Endothelial cell (in vitro differentiated cells): ENCODE results near the gene DGCR2. TPM values are rescaled to one million over a fixed set of nuclear protein-coding genes. Genes with fewer than 3 reads are reported as not detected.
A peak's percentile ranks its signal among the peaks of the same experiment; 100 is the strongest.

Experiments used
- DNase-seq: peaks from one replicate; pipeline ENCODE4 v3.0.0; 2021; ENCODE audit warnings: low spot score
- H3K27ac Mint-ChIP-seq: one replicate; pipeline ENCODE4 v1.8.0; 2021; ENCODE audit warnings: mixed read lengths, inconsistent platforms; ENCODE audit not compliant: unreplicated experiment
- H3K27me3 Mint-ChIP-seq: one replicate; pipeline ENCODE4 v1.8.0; 2021; ENCODE audit warnings: mild to moderate bottlenecking, moderate library complexity, mixed read lengths, inconsistent platforms; ENCODE audit not compliant: unreplicated experiment
- H3K36me3 Mint-ChIP-seq: one replicate; pipeline ENCODE4 v1.8.0; 2021; ENCODE audit warnings: mild to moderate bottlenecking, low read depth, mixed read lengths, inconsistent platforms; ENCODE audit not compliant: unreplicated experiment
- H3K4me1 Mint-ChIP-seq: one replicate; pipeline ENCODE4 v1.8.0; 2021; ENCODE audit warnings: mild to moderate bottlenecking, mixed read lengths, inconsistent platforms; ENCODE audit not compliant: unreplicated experiment
- H3K4me3 Mint-ChIP-seq: one replicate; pipeline ENCODE4 v1.8.0; 2021; ENCODE audit warnings: mild to moderate bottlenecking, mixed read lengths, inconsistent platforms; ENCODE audit not compliant: unreplicated experiment
- H3K9me3 Mint-ChIP-seq: one replicate; pipeline ENCODE4 v1.8.0; 2021; ENCODE audit warnings: mixed read lengths, inconsistent platforms; ENCODE audit not compliant: unreplicated experiment
- CTCF ChIP-seq: fragments of 200-600 bp; sonication (generic); IDR thresholded peaks from one replicate; pipeline ENCODE4 v1.5.0; 2021; ENCODE audit warnings: antibody characterized with exemption; ENCODE audit not compliant: unreplicated experiment
- total RNA-seq: library from RNA; stranded (reverse); fragmentation: NEBNext Ultra II Directional; extraction: Animal tissue kit (Norgen Biotek cat#: 25700); gene quantifications from one replicate; pipeline ENCODE4 v1.2.1, GENCODE V29; 2021; ENCODE audit not compliant: unreplicated experiment

Gene DGCR2
- total RNA-seq, 1 donor from 2014 or later = 46.7 TPM

GRCh38 chr22:19058713-19059451 lies 63.3 kb downstream of the DGCR2 start:
- TF ChIP-seq CTCF = no peak

GRCh38 chr22:19057999-19058491 lies 64.2 kb downstream of the DGCR2 start:
- DNase-seq = no peak
- H3K4me3 Mint-ChIP-seq = no peak overlapping the region
- no peak for TF ChIP-seq CTCF
- H3K27me3 Mint-ChIP-seq = peaks cover 2% of the 10 kb centered on the region
- H3K27ac Mint-ChIP-seq = no peak overlapping the region
- no peaks in the 10 kb centered on the region for H3K4me1 Mint-ChIP-seq
- H3K9me3 Mint-ChIP-seq = no peaks in the 10 kb centered on the region
- H3K36me3 Mint-ChIP-seq = peaks cover 21% of the 10 kb centered on the region

More at GRCh38 chr22:19058713-19059451, 63.3 kb downstream of the DGCR2 start:
- Mint-ChIP-seq H3K9me3 (no peaks in the 10 kb centered on the region), H3K27ac (no peak overlapping the region), H3K4me3 (no peak overlapping the region), H3K36me3 (peaks cover 21% of the 10 kb centered on the region), H3K27me3 (peaks cover 2% of the 10 kb centered on the region), H3K4me1 (no peaks in the 10 kb centered on the region)
- DNase-seq = no peak

- no peak for TF ChIP-seq CTCF
- peaks cover 2% of the 10 kb centered on the region for H3K27me3 Mint-ChIP-seq
- no peaks in the 10 kb centered on the region for H3K9me3 Mint-ChIP-seq
- no peak overlapping the region for H3K27ac Mint-ChIP-seq
- no peaks in the 10 kb centered on the region for H3K4me1 Mint-ChIP-seq
- H3K4me3 Mint-ChIP-seq = no peak overlapping the region
- peaks cover 18% of the 10 kb centered on the region for H3K36me3 Mint-ChIP-seq
- DNase-seq = no peak
These were observed 64.7 kb downstream of the DGCR2 start for GRCh38 chr22:19057539-19057938.

- Mint-ChIP-seq H3K4me3 (peak overlapping the region; percentile 67), H3K4me1 (no peaks in the 10 kb centered on the region), H3K36me3 (peaks cover 18% of the 10 kb centered on the region)
These were observed 65.2 kb downstream of the DGCR2 start for GRCh38 chr22:19056951-19057401.

More at GRCh38 chr22:19056951-19057401, 65.2 kb downstream of the DGCR2 start:
- H3K9me3 Mint-ChIP-seq = no peaks in the 10 kb centered on the region
- peaks cover 2% of the 10 kb centered on the region for H3K27me3 Mint-ChIP-seq
- DNase-seq = no peak
- no peak overlapping the region for H3K27ac Mint-ChIP-seq
- no peak for TF ChIP-seq CTCF
